Neural cell (in vitro differentiated cells): ENCODE measurements around the gene NRXN2. TPM values are rescaled to one million over a fixed set of nuclear protein-coding genes. Genes with fewer than 3 reads are reported as not detected.

Source experiments
- H2AFZ ChIP-seq: fragments of 200-600, 300-800 bp; sonication (generic), shearing (Covaris generic); 2 replicates; pipeline ENCODE4 v1.6.0; 2014; ENCODE audit warnings: low read depth, mild to moderate bottlenecking, antibody characterized with exemption, low read length, moderate library complexity
- H3F3A ChIP-seq: fragments of 200-600 bp; shearing (Covaris generic); 2 replicates; pipeline ENCODE4 v1.6.1; 2016; ENCODE audit warnings: mild to moderate bottlenecking, moderate library complexity, mixed read lengths, antibody characterized with exemption, low read length; ENCODE audit not compliant: insufficient read depth, poor library complexity, severe bottlenecking
- H3K27ac ChIP-seq: fragments of 200-600, 300-800 bp; sonication (generic), shearing (Covaris generic); 2 replicates; pipeline ENCODE4 v1.5.1; 2014; ENCODE audit warnings: mild to moderate bottlenecking, low read length, moderate library complexity
- H3K27me3 ChIP-seq: fragments of 300-800, 200-600 bp; sonication (generic), shearing (Covaris generic); 2 replicates; pipeline ENCODE4 v1.6.0; 2014; ENCODE audit warnings: mild to moderate bottlenecking, low read depth, low read length, moderate library complexity; ENCODE audit not compliant: insufficient read depth
- H3K36me3 ChIP-seq: fragments of 300-800, 200-600 bp; sonication (generic), shearing (Covaris generic); 2 replicates; pipeline ENCODE4 v1.5.1; 2014; ENCODE audit warnings: mild to moderate bottlenecking, antibody characterized with exemption, low read length, moderate library complexity; ENCODE audit not compliant: insufficient read depth
- H3K4me2 ChIP-seq: fragments of 300-800, 200-600 bp; sonication (generic), shearing (Covaris generic); 2 replicates; pipeline ENCODE4 v1.6.0; 2014; ENCODE audit warnings: mild to moderate bottlenecking, low read length
- H3K4me3 ChIP-seq: fragments of 300-800, 200-600 bp; sonication (generic), shearing (Covaris generic); 2 replicates; pipeline ENCODE4 v1.5.1; 2014; ENCODE audit warnings: mild to moderate bottlenecking, low read length, moderate library complexity
- H3K79me2 ChIP-seq: fragments of 200-600 bp; shearing (Covaris generic); replicated peaks from 2 replicates; pipeline ENCODE4 v1.6.0; 2014; ENCODE audit warnings: mild to moderate bottlenecking, low read length, moderate library complexity; ENCODE audit not compliant: insufficient read depth
- H3K9ac ChIP-seq: fragments of 300-800, 200-600 bp; sonication (generic), shearing (Covaris generic); 2 replicates; pipeline ENCODE4 v1.6.1; 2016; ENCODE audit warnings: mild to moderate bottlenecking, low read length, mixed read lengths
- H3K9me2 ChIP-seq: fragments of 200-600 bp; shearing (Covaris generic); 2 replicates; pipeline ENCODE4 v1.6.1; 2016; ENCODE audit warnings: mild to moderate bottlenecking, low read length, mixed read lengths; ENCODE audit not compliant: insufficient read depth
- H3K9me3 ChIP-seq: fragments of 200-600, 300-800 bp; sonication (generic), shearing (Covaris generic); 2 replicates; pipeline ENCODE4 v1.6.1; 2016; ENCODE audit warnings: mild to moderate bottlenecking, mixed run types, low read length, moderate library complexity, mixed read lengths
- H4K20me1 ChIP-seq: fragments of 200-600 bp; shearing (Covaris generic); 2 replicates; pipeline ENCODE4 v1.6.1; 2016; ENCODE audit warnings: mild to moderate bottlenecking, mixed run types; ENCODE audit not compliant: insufficient read depth
- EP300 ChIP-seq: fragments of 450-650 bp; conservative IDR thresholded peaks from 2 replicates; pipeline ENCODE4 v1.6.1; 2014; ENCODE audit warnings: antibody characterized with exemption, mild to moderate bottlenecking, moderate library complexity; ENCODE audit not compliant: poor library complexity, severe bottlenecking
- EZH2 ChIP-seq: fragments of 200-600, 300-800 bp; shearing (Covaris generic), sonication (generic); IDR thresholded peaks from 2 replicates; pipeline ENCODE4 v1.6.1; 2014; ENCODE audit warnings: antibody characterized with exemption, low read length, borderline replicate concordance, mild to moderate bottlenecking; ENCODE audit not compliant: insufficient read depth, poor library complexity, severe bottlenecking
- MXI1 ChIP-seq: fragments of 450-650 bp; conservative IDR thresholded peaks from 2 replicates; pipeline ENCODE4 v1.6.1; 2014; ENCODE audit warnings: antibody characterized with exemption, mild to moderate bottlenecking; ENCODE audit not compliant: poor library complexity, severe bottlenecking
- POLR2AphosphoS5 ChIP-seq: IDR thresholded peaks from 2 replicates; pipeline ENCODE4 v1.6.1; 2012
- RAD21 ChIP-seq: fragments of 450-650 bp; conservative IDR thresholded peaks from 2 replicates; pipeline ENCODE4 v1.6.1; 2014; ENCODE audit warnings: antibody characterized with exemption, mild to moderate bottlenecking, moderate library complexity
- SMC3 ChIP-seq: fragments of 450-650 bp; conservative IDR thresholded peaks from 2 replicates; pipeline ENCODE4 v1.6.1; 2014; ENCODE audit warnings: antibody characterized with exemption, mild to moderate bottlenecking, moderate library complexity; ENCODE audit not compliant: poor library complexity
- TAF1 ChIP-seq: IDR thresholded peaks from 2 replicates; pipeline ENCODE4 v1.6.1; 2012; ENCODE audit warnings: low read depth
- polyA plus RNA-seq: library from polyadenylated mRNA; depleted of rRNA; stranded (reverse); fragments of >200 nt; gene quantifications from 2 replicates; pipeline ENCODE4 v1.2.3, GENCODE V29; 2014
- TF ChIP-seq, protein P1 (sequence below): IDR thresholded peaks from 2 replicates; pipeline ENCODE4 v1.6.1; 2012; ENCODE audit warnings: borderline replicate concordance
- TF ChIP-seq, protein P2 (sequence below): fragments of 450-650 bp; IDR thresholded peaks from 2 replicates; pipeline ENCODE4 v1.5.1; 2014; ENCODE audit warnings: antibody characterized with exemption, mild to moderate bottlenecking, moderate library complexity; ENCODE audit not compliant: poor library complexity, severe bottlenecking

NRXN2 gene
- polyA plus RNA-seq, 1 donor from 2014 or later = 68.0 TPM

GRCh38 chr11:64649291-64649697, 73.7 kb downstream of the NRXN2 start:
- H3K79me2 ChIP-seq = no peaks in the 10 kb centered on the region
- no peaks in the 10 kb centered on the region for H3K27me3 ChIP-seq
- H3K27ac ChIP-seq = no peak overlapping the region
- no peak overlapping the region for H3K9ac ChIP-seq
- H4K20me1 ChIP-seq = no peaks in the 10 kb centered on the region
- no peaks in the 10 kb centered on the region for H3F3A ChIP-seq
- H3K9me2 ChIP-seq = no peaks in the 10 kb centered on the region
- TF ChIP-seq, protein P1, sequence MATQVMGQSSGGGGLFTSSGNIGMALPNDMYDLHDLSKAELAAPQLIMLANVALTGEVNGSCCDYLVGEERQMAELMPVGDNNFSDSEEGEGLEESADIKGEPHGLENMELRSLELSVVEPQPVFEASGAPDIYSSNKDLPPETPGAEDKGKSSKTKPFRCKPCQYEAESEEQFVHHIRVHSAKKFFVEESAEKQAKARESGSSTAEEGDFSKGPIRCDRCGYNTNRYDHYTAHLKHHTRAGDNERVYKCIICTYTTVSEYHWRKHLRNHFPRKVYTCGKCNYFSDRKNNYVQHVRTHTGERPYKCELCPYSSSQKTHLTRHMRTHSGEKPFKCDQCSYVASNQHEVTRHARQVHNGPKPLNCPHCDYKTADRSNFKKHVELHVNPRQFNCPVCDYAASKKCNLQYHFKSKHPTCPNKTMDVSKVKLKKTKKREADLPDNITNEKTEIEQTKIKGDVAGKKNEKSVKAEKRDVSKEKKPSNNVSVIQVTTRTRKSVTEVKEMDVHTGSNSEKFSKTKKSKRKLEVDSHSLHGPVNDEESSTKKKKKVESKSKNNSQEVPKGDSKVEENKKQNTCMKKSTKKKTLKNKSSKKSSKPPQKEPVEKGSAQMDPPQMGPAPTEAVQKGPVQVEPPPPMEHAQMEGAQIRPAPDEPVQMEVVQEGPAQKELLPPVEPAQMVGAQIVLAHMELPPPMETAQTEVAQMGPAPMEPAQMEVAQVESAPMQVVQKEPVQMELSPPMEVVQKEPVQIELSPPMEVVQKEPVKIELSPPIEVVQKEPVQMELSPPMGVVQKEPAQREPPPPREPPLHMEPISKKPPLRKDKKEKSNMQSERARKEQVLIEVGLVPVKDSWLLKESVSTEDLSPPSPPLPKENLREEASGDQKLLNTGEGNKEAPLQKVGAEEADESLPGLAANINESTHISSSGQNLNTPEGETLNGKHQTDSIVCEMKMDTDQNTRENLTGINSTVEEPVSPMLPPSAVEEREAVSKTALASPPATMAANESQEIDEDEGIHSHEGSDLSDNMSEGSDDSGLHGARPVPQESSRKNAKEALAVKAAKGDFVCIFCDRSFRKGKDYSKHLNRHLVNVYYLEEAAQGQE = no peak
- TF ChIP-seq SMC3 (peak; percentile 47), POLR2AphosphoS5 (no peak), RAD21 (peak; percentile 55), TAF1 (no peak), MXI1 (no peak), EP300 (no peak), EZH2 (no peak)
- TF ChIP-seq, protein P2, sequence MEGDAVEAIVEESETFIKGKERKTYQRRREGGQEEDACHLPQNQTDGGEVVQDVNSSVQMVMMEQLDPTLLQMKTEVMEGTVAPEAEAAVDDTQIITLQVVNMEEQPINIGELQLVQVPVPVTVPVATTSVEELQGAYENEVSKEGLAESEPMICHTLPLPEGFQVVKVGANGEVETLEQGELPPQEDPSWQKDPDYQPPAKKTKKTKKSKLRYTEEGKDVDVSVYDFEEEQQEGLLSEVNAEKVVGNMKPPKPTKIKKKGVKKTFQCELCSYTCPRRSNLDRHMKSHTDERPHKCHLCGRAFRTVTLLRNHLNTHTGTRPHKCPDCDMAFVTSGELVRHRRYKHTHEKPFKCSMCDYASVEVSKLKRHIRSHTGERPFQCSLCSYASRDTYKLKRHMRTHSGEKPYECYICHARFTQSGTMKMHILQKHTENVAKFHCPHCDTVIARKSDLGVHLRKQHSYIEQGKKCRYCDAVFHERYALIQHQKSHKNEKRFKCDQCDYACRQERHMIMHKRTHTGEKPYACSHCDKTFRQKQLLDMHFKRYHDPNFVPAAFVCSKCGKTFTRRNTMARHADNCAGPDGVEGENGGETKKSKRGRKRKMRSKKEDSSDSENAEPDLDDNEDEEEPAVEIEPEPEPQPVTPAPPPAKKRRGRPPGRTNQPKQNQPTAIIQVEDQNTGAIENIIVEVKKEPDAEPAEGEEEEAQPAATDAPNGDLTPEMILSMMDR = peak; percentile 56
- H3K4me2 ChIP-seq = no peak overlapping the region
- H3K9me3 ChIP-seq = no peaks in the 10 kb centered on the region
- H3K36me3 ChIP-seq = no peaks in the 10 kb centered on the region
- no peak overlapping the region for H3K4me3 ChIP-seq
- no peak overlapping the region for H2AFZ ChIP-seq

GRCh38 chr11:64648551-64648950, 74.4 kb downstream of the NRXN2 start:
- Histone ChIP-seq H3K27me3 (no peaks in the 10 kb centered on the region), H3K9me2 (no peaks in the 10 kb centered on the region), H4K20me1 (no peaks in the 10 kb centered on the region), H3K27ac (no peak overlapping the region), H3K9ac (no peak overlapping the region), H3K4me2 (no peak overlapping the region), H3K79me2 (no peaks in the 10 kb centered on the region), H3F3A (no peaks in the 10 kb centered on the region), H2AFZ (no peak overlapping the region), H3K4me3 (no peak overlapping the region), H3K9me3 (no peaks in the 10 kb centered on the region), H3K36me3 (no peaks in the 10 kb centered on the region)
- TF ChIP-seq EP300 = no peak
- TF ChIP-seq, protein P2 = no peak
- TF ChIP-seq POLR2AphosphoS5 = no peak
- no peak for TF ChIP-seq SMC3
- TF ChIP-seq MXI1 = no peak
- TF ChIP-seq, protein P1 = no peak
- TF ChIP-seq RAD21 = no peak
- no peak for TF ChIP-seq TAF1
- no peak for TF ChIP-seq EZH2
